Activated CD4-positive, alpha-beta T cell treated with anti-CD3 and anti-CD28 coated beads, Interleukin-2, Interleukin-6, amounts not matched to agents 100 ng/mL and 50 ng/mL, durations not matched to agents 16 hours and 8 hours (primary cell): Measurements from ENCODE around the gene IL3.
"Not testable (repeated sequence)": the region's sequence is repeated elsewhere in the genome, so short reads cannot be mapped to it uniquely, and the experiment has no call there.

ENCODE experiments used
- DNase-seq: peaks from one replicate; pipeline ENCODE4 v3.0.0-alpha.2; 2020

Gene IL3

GRCh38 chr5:132095424-132095972 lies 35.0 kb downstream of the IL3 start:
- DNase-seq = peak; percentile 14

- peak; percentile 0 for DNase-seq
Observed at GRCh38 chr5:132096904-132097303, 36.4 kb downstream of the IL3 start.

- peak; percentile 79 for DNase-seq
Observed at GRCh38 chr5:132098151-132098594, 37.7 kb downstream of the IL3 start.

- no peak for DNase-seq
Observed at GRCh38 chr5:132098621-132099020, 38.2 kb downstream of the IL3 start.

GRCh38 chr5:132099076-132099748 lies 38.8 kb downstream of the IL3 start:
- DNase-seq = peak; percentile 94

- DNase-seq = peak; percentile 44
Observed at GRCh38 chr5:132099905-132100304, 39.5 kb downstream of the IL3 start.

- DNase-seq = peak; percentile 62
Observed at GRCh38 chr5:132100672-132101261, 40.3 kb downstream of the IL3 start.

- no peak for DNase-seq
Observed at GRCh38 chr5:132101385-132101880, 41.0 kb downstream of the IL3 start.

- peak; percentile 69 for DNase-seq
Observed at GRCh38 chr5:132102101-132102701, 41.7 kb downstream of the IL3 start.

- DNase-seq = no peak
Observed at GRCh38 chr5:132102944-132103331, 42.5 kb downstream of the IL3 start.

GRCh38 chr5:132103332-132103951 lies 43.0 kb downstream of the IL3 start:
- peak; percentile 91 for DNase-seq

GRCh38 chr5:132103969-132104391 lies 43.5 kb downstream of the IL3 start:
- DNase-seq = peak; percentile 57

GRCh38 chr5:132104556-132104955 lies 44.1 kb downstream of the IL3 start:
- DNase-seq = no peak

GRCh38 chr5:132105688-132106087 lies 45.2 kb downstream of the IL3 start:
- DNase-seq = no peak

GRCh38 chr5:132108495-132108894 lies 48.0 kb downstream of the IL3 start:
- DNase-seq = not testable (repeated sequence)

- not testable (repeated sequence) for DNase-seq
Observed at GRCh38 chr5:132108957-132109356, 48.5 kb downstream of the IL3 start.

- no peak for DNase-seq
Observed at GRCh38 chr5:132109494-132110053, 49.1 kb downstream of the IL3 start.

GRCh38 chr5:132110195-132110594 lies 49.7 kb downstream of the IL3 start:
- no peak for DNase-seq

- peak; percentile 58 for DNase-seq
Observed at GRCh38 chr5:132110930-132111329, 50.5 kb downstream of the IL3 start.

GRCh38 chr5:132112111-132112510 lies 51.7 kb downstream of the IL3 start:
- DNase-seq = no peak
